GM04503 (cell line): ENCODE results near the gene E4F1.

Experiments used
- DNase-seq: peaks from one replicate; pipeline ENCODE4 v3.0.0-alpha.2; 2012; ENCODE audit warnings: low read depth

Gene E4F1

GRCh38 chr16:2275476-2276367 is 52.3 kb downstream of the E4F1 start:
- no peak for DNase-seq

GRCh38 chr16:2276368-2277195 is 53.2 kb downstream of the E4F1 start:
- no peak for DNase-seq

- no peak for DNase-seq
These were observed 54.3 kb downstream of the E4F1 start for GRCh38 chr16:2277466-2278271.

GRCh38 chr16:2278272-2278608 is 54.8 kb downstream of the E4F1 start:
- DNase-seq = no peak

- no peak for DNase-seq
These were observed 55.8 kb downstream of the E4F1 start for GRCh38 chr16:2278956-2279800.

- no peak for DNase-seq
These were observed 57.1 kb downstream of the E4F1 start for GRCh38 chr16:2280461-2280860.

GRCh38 chr16:2280981-2281542 is 57.7 kb downstream of the E4F1 start:
- no peak for DNase-seq

- no peak for DNase-seq
These were observed 58.9 kb downstream of the E4F1 start for GRCh38 chr16:2282262-2282661.

GRCh38 chr16:2282866-2283555 is 59.6 kb downstream of the E4F1 start:
- no peak for DNase-seq

- DNase-seq = no peak
These were observed 60.8 kb downstream of the E4F1 start for GRCh38 chr16:2284001-2284770.

GRCh38 chr16:2284797-2285576 is 61.6 kb downstream of the E4F1 start:
- DNase-seq = no peak
